Gastroesophageal sphincter (tissue), 3 donors: Measurements from ENCODE around the gene CCRL2.

Experiments
- CTCF ChIP-seq, 4 experiments: fragments of 200-600 bp in 2 of 4; fragments of 450-650 bp in 2 of 4; sonication (generic) in 1 of 4; IDR thresholded peaks; one replicate each; pipeline ENCODE4 v1.5.1; 2017 to 2019; ENCODE audit warnings: antibody characterized with exemption in 4 of 4, mild to moderate bottlenecking in 2 of 4, moderate library complexity in 2 of 4
- EP300 ChIP-seq: sonication (generic); formaldehyde crosslinking; IDR thresholded peaks from one replicate; pipeline ENCODE4 v1.6.1; 2017; ENCODE audit warnings: antibody characterized with exemption, mild to moderate bottlenecking
- POLR2A ChIP-seq, 2 donors: fragments of 450-650 bp; IDR thresholded peaks; one replicate each; pipeline ENCODE4 v1.6.1; 2017; ENCODE audit warnings: antibody characterized with exemption in 2 of 2, mild to moderate bottlenecking in 2 of 2, moderate library complexity in 1 of 2
- POLR2AphosphoS5 ChIP-seq: sonication (generic); formaldehyde crosslinking; IDR thresholded peaks from one replicate; pipeline ENCODE4 v1.6.1; 2017; ENCODE audit warnings: antibody characterized with exemption

GRCh38 chr3:46383951-46384330, 23.1 kb upstream of the CCRL2 start:
- TF ChIP-seq POLR2A (IDR thresholded peaks at IDR 0.05) (no peak), CTCF (IDR thresholded peaks at IDR 0.05) (no peak), EP300 (no peak), POLR2AphosphoS5 (no peak)
